NCI-H1417 treated with DMSO at 0.1 percent for 48 hours (cell line): ENCODE results near the gene LYRM4.

ENCODE experiments used
- DNase-seq: peaks from one replicate; lab custom pipeline; 2025; lab: John Stamatoyannopoulos, UW

The LYRM4 gene

DNA sequence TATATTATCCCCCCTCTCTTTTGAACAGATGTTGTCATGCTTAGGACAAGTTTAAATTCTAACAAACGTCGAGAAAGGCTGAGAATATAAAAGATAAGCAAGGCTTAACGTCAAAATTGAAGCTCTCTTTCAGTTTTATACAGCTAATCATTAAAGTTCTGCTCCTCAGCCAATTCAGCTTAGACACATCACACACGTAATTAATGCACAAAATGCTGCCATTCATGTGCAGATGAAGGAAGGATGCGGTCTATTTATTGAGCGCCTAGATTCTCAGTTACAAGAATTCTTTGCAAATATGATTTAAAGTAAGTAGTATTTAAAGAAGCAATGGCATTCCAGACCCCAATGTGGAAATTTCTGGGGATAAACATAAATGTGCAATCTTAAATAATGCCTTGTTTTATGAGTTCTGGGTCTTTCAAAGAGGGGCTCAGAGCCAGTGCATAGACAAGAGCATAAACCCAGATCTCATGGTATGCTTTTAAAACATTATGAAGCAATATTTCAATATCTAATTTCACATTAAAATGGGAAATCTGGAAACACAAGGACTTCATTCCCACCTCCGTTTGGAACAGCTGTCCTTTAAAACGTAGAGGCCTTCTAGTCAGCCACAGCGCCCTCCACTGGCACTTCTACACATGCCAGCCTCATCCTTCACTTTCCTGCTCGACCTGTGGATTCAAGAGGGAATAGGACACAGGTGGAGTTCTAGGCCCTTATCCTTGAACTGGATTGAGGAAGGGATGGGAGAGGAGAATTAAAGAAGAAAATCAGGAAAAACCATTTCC is 85.8 kb downstream of the LYRM4 start:
- no peak for DNase-seq

DNA sequence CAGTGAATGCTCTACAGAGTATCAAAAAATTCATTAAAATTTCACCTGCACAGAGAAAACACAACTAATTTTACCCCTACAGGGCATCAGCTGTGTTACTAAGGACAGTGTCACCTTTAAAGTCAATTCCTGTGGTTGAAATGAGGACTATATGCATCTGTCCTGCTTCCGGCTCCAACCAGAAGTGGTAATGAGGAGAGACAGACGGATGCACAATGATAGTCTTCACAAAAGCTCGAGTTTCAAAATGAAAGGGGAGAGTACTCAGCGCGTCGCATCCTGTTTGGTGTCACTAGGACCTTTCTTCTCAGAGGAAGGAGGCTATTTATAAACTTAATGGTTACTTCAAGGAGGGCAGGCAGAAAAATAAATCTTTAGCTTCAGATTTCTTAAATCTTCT is 86.5 kb downstream of the LYRM4 start:
- DNase-seq, result no peak

DNA sequence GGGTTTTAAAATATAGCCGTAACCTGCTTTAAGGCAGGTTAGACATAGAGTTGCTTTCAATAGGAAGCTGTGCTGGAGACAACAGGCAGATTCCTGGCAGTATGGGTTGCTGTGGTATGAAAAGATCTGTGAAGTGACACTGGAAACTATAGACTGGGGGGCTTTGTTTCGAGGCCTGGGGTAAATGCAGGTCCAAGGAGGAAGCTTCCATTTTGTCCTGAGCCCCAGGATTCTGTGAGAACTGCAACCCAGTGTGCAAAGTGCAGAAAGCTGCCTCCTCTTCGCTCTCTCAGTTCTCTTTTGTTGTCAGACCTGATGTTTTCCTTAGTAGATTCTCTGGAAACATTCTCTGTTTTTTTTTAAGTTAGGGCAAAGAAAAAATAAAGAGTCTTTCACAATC is 86.9 kb downstream of the LYRM4 start:
- DNase-seq, result no peak

- no peak for DNase-seq
Observed at GRCh38 chr6:5172897-5173474, 87.8 kb downstream of the LYRM4 start.

- no peak for DNase-seq
Observed at GRCh38 chr6:5172041-5172653, 88.6 kb downstream of the LYRM4 start.

DNA sequence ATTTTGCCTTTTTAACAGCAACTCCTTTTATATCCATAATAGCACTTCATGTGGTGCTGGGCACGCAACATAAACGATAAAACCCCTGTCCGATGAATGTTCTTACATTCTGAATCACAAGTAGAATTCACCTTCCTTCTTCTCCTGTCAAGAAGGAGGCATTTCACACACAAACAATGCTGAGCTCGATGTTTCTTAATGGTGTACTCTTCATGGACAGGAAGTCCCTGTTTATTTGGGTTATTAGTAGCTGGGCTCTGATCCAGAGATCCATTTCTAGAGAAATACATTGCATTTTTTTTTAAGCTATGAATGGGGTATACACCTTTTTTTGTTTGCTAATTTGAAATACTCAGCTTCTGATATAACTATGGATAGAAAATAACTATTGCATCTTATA is 93.2 kb downstream of the LYRM4 start:
- DNase-seq, result no peak

- DNase-seq, result no peak
Observed at GRCh38 chr6:5164092-5164491, 96.7 kb downstream of the LYRM4 start.

DNA sequence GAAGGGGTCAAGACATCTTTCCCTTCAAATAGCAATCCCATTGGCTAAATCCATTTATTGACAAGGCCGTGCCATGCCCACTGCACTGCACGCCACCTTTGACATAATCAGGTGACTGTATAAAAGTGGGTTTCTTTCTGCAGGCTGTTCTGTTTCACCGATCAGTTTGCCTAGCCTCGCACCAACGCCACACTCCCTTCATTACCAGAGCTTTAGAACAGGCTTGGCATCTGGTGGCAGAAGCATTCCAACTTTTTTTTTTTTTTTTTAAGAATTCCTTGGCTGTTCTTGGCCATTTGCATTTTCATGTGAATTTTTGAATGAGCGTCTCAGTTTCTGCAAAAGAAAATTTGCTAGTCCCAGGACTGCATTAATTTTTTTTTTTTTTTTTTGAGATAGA is 97.5 kb downstream of the LYRM4 start:
- no peak for DNase-seq

DNA sequence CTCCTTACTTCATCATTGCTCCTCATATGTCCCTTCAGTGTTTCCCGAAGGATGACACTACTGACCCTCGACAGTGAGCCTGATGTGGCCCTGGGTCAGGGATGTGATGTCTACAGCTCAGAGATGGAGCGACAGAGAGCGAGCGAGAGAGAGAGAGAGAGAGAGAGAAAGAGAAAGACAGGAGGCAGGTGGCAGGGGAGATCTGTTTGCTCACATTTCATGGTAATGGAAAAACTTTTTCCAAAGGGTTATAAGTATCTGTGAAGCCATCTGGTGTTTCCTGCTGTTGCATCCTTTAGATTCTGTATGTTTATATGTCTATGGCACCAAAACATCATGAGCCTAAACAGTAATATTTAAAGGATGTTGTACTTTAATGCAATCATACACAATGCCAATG is 98.4 kb downstream of the LYRM4 start:
- no peak for DNase-seq

- no peak for DNase-seq
Observed at GRCh38 chr6:5160206-5160605, 100.5 kb downstream of the LYRM4 start.

- DNase-seq, result no peak
Observed at GRCh38 chr6:5159162-5159561, 101.6 kb downstream of the LYRM4 start.

DNA sequence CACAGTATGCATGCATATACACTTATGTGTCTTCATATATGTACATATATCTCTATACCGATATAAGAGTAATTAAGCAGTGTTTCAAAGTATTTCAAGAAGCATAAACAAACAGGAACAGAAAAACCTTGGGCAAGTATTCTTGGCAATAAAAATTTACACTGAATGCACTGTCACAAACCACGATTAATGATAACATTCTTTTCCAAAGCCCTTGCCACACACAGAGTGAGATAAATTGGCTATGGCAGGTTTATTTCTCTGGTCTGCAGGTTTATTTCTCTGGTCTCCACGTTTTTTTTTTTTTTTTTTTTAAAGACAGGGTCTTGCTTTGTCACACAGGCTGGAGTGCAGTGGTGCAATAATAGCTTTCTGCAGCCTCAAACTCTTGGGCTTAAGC is 102.6 kb downstream of the LYRM4 start:
- no peak for DNase-seq

GRCh38 chr6:5157621-5158138 is 103.1 kb downstream of the LYRM4 start:
- DNase-seq, result no peak

DNA sequence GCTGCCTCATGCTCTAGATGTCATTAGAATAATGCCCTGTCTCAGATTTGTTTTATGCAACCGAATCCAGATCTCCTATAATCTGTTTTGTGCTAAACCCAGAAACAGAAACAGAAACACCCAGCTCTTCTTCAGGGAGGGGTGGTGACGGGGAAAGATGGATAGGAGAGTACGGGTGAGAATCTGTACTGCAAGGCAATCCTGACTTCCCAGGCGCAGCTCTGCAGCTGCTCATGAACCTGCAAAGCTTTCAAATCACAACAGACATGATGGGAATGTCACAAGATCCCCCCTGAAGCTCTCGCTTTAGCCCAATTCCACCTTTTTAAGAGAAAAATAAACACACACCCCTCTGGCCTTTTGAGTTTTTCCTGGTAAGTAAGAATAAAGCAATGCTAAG is 104.1 kb downstream of the LYRM4 start:
- no peak for DNase-seq

DNA sequence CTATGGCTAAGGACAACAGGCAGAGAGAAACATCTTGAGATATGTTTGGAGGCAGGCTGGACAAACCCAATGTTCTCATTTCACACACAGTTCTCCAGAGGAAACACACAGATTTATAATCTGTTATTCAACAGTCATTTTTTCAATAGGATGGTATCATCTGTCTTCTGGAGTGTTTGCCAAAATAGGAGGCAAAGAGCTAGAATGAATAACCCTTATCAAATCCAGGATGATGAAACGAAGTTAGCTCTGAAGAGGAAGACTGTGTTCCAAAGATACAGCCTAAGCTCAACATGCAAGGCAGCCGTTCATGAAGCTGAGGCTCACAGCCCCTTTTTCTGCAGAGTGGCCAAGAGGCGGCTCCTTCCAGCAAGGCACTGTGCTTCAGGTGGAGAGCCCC is 104.8 kb downstream of the LYRM4 start:
- no peak for DNase-seq

GRCh38 chr6:5153186-5153585 is 107.6 kb downstream of the LYRM4 start:
- DNase-seq, result no peak

DNA sequence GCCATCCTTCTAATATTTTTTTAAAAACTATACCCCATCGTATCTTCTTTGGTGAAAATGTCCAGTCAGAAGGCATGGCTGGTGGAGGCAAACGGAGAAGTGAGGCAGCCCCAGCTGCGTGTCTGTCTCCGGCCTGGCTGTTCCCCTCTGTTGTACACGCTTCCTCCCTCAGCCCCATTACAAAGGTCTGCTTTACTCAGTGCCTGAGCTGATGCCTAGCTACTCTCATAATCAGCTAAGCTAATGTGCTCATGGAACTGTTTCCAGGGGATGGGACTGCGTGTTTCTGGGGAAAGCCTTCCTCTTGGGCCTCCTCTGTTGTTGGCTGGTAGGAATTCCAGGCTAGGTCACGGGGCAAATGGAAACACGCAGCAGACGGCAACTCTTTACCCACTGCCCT is 108.3 kb downstream of the LYRM4 start:
- DNase-seq, result no peak

DNA sequence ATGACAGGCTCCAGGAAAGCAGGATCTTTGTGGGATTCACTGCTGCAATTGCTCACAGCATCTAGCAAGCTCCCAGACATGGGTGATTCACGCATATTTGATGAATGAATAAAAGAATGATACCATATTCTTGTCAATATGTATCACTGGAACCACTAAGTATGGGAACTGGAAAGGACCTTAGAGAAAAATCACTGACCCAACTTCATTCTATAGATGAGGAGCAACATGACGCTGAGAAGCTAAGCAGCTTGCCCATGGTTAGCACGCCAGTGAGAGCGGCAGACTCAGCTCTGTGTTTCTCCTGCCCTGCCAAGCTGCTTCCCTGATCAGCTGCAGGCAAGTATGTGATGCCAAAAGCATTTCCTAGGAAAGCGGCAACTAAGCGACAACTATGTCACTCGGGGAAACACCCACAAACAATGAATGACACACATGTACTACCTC is 108.8 kb downstream of the LYRM4 start:
- no peak for DNase-seq

GRCh38 chr6:5151360-5151954 is 109.3 kb downstream of the LYRM4 start:
- no peak for DNase-seq

- no peak for DNase-seq
Observed at GRCh38 chr6:5150551-5151075, 110.1 kb downstream of the LYRM4 start.

DNA sequence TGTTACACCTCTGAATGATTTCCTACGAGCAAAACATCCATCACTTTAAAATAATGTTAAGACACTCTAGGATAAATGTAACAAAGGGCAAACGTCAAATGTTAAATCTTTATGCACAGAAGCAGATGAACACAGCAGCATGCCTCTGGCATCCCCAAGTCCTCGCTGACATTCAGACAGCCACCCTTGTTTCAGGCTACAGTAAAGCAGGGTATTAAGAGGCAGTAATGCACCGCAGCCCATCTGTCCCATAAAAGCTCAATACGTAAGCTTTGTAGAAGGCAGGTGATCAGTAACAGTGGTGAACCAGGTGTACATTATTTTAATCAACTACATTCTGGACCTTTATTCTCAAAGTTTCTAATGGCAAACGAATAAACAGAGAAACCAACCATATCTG is 110.9 kb downstream of the LYRM4 start:
- DNase-seq, result no peak

GRCh38 chr6:5149159-5149704 is 111.5 kb downstream of the LYRM4 start:
- DNase-seq, result no peak
